ENCODE measurements around the gene DIS3. TPM values are rescaled to one million over a fixed set of nuclear protein-coding genes. Genes with fewer than 3 reads are reported as not detected.
"Not testable (repeated sequence)": the region's sequence is repeated elsewhere in the genome, so short reads cannot be mapped to it uniquely, and the experiment has no call there.

The DIS3 gene, protein sequence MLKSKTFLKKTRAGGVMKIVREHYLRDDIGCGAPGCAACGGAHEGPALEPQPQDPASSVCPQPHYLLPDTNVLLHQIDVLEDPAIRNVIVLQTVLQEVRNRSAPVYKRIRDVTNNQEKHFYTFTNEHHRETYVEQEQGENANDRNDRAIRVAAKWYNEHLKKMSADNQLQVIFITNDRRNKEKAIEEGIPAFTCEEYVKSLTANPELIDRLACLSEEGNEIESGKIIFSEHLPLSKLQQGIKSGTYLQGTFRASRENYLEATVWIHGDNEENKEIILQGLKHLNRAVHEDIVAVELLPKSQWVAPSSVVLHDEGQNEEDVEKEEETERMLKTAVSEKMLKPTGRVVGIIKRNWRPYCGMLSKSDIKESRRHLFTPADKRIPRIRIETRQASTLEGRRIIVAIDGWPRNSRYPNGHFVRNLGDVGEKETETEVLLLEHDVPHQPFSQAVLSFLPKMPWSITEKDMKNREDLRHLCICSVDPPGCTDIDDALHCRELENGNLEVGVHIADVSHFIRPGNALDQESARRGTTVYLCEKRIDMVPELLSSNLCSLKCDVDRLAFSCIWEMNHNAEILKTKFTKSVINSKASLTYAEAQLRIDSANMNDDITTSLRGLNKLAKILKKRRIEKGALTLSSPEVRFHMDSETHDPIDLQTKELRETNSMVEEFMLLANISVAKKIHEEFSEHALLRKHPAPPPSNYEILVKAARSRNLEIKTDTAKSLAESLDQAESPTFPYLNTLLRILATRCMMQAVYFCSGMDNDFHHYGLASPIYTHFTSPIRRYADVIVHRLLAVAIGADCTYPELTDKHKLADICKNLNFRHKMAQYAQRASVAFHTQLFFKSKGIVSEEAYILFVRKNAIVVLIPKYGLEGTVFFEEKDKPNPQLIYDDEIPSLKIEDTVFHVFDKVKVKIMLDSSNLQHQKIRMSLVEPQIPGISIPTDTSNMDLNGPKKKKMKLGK
- 10 to 100 TPM; 45.2 to 51.7 TPM for total RNA-seq

DNA sequence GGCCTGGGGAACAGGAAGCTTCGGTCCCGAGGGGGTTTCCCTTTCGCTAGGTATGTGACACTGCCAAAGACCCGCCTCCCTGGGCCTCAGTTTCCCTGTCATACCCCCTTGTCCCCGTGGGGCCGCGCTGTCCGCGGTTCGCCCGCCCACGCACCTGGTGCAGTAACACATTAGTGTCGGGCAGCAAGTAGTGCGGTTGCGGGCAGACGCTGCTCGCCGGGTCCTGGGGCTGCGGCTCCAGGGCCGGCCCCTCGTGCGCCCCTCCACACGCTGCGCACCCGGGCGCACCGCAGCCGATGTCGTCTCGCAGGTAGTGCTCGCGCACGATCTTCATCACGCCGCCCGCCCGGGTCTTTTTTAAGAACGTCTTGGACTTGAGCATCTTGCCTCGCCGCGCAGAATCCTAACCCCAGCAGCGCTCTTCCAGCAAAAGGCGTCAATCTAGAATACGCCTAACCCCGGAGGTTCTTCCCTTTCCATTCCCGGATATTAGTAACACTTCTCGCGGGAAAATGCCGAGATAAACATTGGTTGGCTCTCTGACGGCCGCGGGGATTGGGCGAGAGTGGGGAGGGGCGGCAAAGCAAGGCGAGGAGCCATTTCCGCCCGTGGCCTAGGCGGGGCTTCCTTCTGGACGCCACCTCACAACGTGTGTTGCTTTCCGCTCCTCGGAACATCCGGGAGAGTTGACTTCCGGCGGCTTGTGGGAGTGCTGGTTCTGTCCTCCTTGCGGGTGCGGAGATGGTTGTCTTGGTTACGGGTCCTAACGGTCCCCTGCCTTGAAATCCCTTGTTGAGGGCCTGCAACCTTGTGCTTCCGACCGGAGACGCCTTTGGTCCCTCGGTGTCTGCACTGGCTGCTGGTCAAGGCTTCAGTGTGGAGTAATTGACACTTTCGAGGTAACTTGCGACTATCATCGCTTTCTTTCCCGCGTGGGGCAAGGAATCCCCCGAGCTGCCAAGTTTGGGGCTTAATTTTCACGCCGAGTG, at the start of gene DIS3, which contains the start of gene PIBF1:
Gene DIS3, minus strand, starts transcription at position 450 of the 989 bp plus-strand sequence. Its CDS starts 68 bp downstream, at position 382.
Gene PIBF1, plus strand, starts transcription at position 683 of the 989 bp plus-strand sequence. CDS start 1,337 bp downstream, outside the sequence.
- Mint-ChIP-seq H3K27me3 (ENCODE audit: low read depth) (no peaks in the 10 kb centered on the region), H3K36me3 (ENCODE audit: insufficient read depth in 2 of 2) (peaks cover 8 to 33% of the 10 kb centered on the region in 2 donors), H3K27ac (peak within 1 kb of the TSS; percentile 98), H3K9me3 (no peaks in the 10 kb centered on the region), H3K4me3 (peak within 1 kb of the TSS; percentile 97 to 98), H3K4me1 (ENCODE audit: low read depth) (peaks cover 61% of the 10 kb centered on the region)
- DNase-seq (peak; percentile 96 to 98), ATAC-seq (replicated peaks in 1 of 2) (peak; percentile 97 to 98)

DNA sequence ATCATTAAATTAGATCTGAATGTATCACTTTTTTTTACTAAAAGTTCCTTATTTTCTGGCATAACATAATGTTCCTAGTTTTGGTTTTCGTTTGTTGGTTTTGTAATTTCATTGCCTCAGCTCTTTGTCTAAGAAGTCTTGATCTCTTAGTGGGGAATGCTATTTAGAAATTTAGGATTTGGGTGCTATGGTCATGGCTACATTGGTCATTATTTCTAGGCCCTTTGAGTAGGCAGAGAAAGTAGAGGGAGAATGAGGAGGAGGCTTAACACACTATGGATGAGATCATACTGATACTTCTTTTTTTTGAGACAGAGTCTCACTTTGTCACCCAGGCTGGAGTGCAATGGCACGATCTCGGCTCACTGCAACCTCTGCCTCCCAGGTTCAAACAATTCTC, 42.0 kb upstream of the DIS3 start:
- Mint-ChIP-seq H3K9me3 (no peaks in the 10 kb centered on the region), H3K4me1 (ENCODE audit: low read depth) (no peaks in the 10 kb centered on the region), H3K4me3 (no peak overlapping the region), H3K27ac (no peak overlapping the region), H3K27me3 (ENCODE audit: low read depth) (no peaks in the 10 kb centered on the region), H3K36me3 (ENCODE audit: insufficient read depth in 2 of 2) (peaks cover 8 to 21% of the 10 kb centered on the region in 2 donors)
- ATAC-seq (replicated peaks in 1 of 2), result no peak
- DNase-seq, result no peak

DNA sequence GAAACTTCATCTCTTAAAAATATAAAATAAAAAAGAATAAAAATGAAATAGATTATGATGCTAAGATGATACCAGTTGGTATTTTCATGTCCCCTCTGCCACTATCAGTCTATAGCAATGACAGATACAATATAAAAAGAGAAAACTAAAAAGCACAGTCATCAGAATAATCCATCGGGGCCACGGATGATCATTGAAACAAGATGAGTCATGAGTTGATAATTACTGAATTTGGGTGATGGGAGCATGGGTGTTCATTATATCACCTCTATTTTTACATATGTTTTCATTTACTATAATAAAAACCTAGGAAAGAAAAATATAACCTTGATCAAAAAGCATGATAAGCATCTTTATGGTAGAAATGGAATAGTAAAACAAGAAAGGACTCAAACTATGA, 41.4 kb upstream of the DIS3 start:
- ATAC-seq (replicated peaks in 1 of 2) (no peak), DNase-seq (no peak)
- Mint-ChIP-seq H3K27me3 (ENCODE audit: low read depth) (no peaks in the 10 kb centered on the region), H3K9me3 (no peaks in the 10 kb centered on the region), H3K27ac (no peak overlapping the region), H3K4me3 (no peak overlapping the region), H3K36me3 (ENCODE audit: insufficient read depth in 2 of 2) (peaks cover 6 to 26% of the 10 kb centered on the region in 2 donors), H3K4me1 (ENCODE audit: low read depth) (no peaks in the 10 kb centered on the region)

DNA sequence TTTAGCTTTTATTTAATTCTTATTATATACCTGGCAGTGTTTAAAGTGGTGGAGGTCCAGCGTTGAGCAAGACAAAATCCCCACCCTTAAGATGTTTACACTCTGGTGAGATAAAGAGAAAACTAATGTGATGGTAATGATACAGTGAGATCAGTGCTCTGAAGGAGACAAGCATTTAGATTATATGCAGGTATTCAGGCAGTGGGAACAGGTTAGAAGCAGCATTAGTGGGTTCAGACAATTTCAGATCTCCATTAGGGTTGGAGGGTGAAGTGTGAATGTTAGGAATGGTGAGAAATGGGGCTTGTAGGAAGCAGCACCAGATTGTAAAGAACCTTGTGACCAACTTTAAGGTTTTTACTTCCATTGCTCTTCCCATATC, 39.2 kb upstream of the DIS3 start:
- Mint-ChIP-seq H3K4me3 (no peak overlapping the region), H3K27me3 (ENCODE audit: low read depth) (no peaks in the 10 kb centered on the region), H3K36me3 (ENCODE audit: insufficient read depth in 2 of 2) (peaks cover 4 to 23% of the 10 kb centered on the region in 2 donors), H3K4me1 (ENCODE audit: low read depth) (no peaks in the 10 kb centered on the region), H3K9me3 (no peaks in the 10 kb centered on the region), H3K27ac (no peak overlapping the region)
- ATAC-seq (replicated peaks in 1 of 2) (no peak), DNase-seq (no peak)

DNA sequence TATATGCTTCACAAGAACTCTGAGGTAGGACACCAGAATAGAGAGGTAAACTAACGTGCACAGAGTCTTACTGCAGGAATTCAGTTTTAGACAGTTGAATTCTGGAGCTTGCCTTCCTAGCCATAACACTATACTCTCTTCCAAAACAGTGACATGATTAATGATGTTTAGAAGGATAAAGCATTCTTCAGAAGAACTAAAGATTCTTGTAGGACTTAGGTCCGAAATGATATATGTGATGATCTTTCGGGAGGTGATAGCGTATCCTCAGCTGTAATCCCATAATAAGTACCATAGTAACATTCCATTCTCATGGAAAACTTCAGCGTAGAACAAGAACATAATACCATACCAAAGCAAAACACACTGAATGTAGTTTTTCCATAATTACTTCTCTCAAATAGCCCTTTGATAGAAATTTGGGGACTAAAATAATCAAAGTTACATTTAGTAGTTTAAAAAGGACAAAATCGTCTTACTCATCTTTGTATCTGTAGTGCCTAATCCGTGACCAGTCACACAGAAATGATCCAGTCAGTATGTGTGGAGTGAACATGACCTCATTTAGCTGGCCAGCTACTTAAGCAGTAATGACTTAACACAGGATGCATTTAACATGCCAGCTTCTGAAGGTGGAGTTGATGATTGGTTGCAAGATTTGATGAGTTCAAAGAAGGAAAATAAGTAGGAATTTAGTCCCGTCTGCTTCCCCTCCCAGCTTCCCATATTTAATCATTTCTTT, 38.6 kb upstream of the DIS3 start:
- Mint-ChIP-seq H3K27me3 (ENCODE audit: low read depth) (no peaks in the 10 kb centered on the region), H3K9me3 (no peaks in the 10 kb centered on the region), H3K4me3 (no peak overlapping the region), H3K36me3 (ENCODE audit: insufficient read depth in 2 of 2) (peaks cover 4 to 20% of the 10 kb centered on the region in 2 donors), H3K4me1 (ENCODE audit: low read depth) (no peaks in the 10 kb centered on the region), H3K27ac (no peak overlapping the region)
- DNase-seq, result no peak
- no peak for ATAC-seq (replicated peaks in 1 of 2)

DNA sequence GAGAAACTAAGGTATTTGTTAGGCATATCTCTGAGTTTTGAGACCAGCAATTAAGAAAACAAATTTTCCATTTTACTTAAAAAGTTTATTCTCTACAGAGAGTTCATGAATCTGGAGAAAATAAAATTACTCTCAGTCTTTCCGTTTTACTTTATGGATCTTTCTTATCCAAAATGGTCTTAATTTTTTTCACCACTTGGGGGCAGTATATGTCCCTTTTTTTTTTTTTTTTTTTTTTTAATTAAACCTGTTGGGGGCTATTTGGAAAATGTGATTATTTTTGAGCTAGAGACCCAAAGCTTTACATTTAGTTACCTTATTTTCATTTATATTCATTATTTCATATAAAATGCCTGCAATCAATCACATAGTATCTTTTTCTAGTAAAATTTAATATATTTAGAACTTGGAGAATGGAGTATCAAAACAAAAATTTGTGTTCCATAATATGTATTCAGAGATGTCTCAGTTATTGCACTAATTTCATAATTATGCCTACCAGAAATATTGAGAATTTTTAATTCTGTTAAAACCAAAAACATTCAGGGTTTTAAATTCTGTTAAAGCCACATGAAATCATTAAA, 27.3 kb upstream of the DIS3 start:
- no peaks in the 10 kb centered on the region for H3K4me1 Mint-ChIP-seq (ENCODE audit: low read depth)
- no peak for ATAC-seq (replicated peaks in 1 of 2)
- H3K36me3 Mint-ChIP-seq (ENCODE audit: insufficient read depth in 2 of 2), result peaks cover 6 to 18% of the 10 kb centered on the region in 2 donors
- H3K4me3 Mint-ChIP-seq, result no peak overlapping the region
- no peaks in the 10 kb centered on the region for H3K27me3 Mint-ChIP-seq (ENCODE audit: low read depth)
- H3K9me3 Mint-ChIP-seq, result no peaks in the 10 kb centered on the region
- DNase-seq, result no peak
- H3K27ac Mint-ChIP-seq, result peak overlapping the region; percentile 51

DNA sequence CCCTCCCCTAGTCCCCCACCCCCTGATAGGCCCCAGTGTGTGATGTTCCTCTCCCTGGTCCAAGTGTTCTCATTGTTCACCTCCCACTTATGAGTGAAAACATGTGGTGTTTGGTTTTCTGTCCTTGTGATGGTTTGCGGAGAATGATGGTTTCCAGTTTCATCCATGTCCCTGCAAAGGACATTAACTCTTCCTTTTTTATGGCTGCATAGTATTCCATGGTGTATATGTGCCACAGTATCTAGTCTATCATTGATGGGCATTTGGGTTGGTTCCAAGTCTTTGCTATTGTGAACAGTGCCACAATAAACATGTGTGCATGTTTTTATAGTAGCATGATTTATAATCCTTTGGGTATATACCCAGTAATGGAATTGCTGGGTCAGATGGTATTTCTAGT, 24.8 kb upstream of the DIS3 start:
- H3K9me3 Mint-ChIP-seq; ATAC-seq (replicated peaks in 1 of 2); H3K27me3 Mint-ChIP-seq (ENCODE audit: low read depth); DNase-seq; H3K4me3 Mint-ChIP-seq; H3K4me1 Mint-ChIP-seq (ENCODE audit: low read depth); H3K27ac Mint-ChIP-seq: not testable (repeated sequence)
- peaks cover 8 to 16% of the 10 kb centered on the region in 2 donors for H3K36me3 Mint-ChIP-seq (ENCODE audit: insufficient read depth in 2 of 2)

DNA sequence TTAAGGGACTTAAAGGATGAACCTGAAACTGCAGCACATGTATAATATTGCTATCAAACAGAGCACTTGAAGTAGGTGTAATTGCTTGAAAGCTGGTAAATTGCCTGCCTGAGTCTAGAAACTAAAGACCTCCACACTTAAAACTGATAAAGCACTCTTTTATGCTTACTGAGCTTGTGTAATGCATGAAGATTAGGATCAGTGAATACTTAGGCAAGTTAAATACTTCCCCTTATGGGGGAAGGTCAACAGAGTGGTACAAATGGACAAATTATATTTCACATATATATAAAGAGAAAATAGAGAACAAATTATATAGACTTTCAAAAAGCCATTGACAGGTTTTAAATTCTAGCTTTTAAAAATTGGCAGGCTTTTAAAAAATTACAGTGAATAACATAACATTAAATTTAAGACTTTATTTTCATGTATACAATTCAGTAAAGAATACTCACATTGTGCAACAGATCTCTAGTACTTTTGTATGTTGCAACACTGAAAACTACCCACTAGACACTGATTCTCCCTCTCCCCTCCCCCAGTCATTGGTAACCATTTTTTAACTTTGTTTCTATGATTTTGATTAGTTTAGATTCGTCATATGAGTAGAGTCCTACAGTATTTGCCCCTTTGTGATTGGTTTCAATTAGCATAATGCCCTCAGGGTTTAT, 24.1 kb upstream of the DIS3 start:
- Mint-ChIP-seq H3K27ac (no peak overlapping the region), H3K27me3 (ENCODE audit: low read depth) (no peaks in the 10 kb centered on the region), H3K4me3 (no peak overlapping the region), H3K9me3 (no peaks in the 10 kb centered on the region), H3K4me1 (ENCODE audit: low read depth) (no peaks in the 10 kb centered on the region), H3K36me3 (ENCODE audit: insufficient read depth in 2 of 2) (peaks cover 10 to 19% of the 10 kb centered on the region in 2 donors)
- DNase-seq (no peak), ATAC-seq (replicated peaks in 1 of 2) (no peak)

DNA sequence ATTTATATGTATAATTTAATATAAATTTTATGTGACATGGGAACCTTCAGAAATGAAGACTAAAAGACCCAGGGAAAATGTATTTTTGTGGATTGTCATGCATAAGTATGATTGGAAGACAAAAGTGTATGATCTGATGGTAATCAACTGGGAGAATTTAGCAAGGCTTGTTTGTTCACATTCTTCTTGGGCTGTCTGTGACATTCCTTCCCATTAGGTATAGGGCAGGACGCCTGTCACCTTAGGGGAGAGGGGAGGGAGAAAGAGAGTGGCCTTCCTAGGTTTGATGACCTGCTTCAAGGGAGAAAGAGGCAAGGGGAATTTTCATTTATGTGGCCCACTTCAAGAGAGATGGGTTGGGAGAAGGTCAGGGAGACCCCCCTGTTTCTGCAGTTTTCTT, 22.6 kb upstream of the DIS3 start:
- Mint-ChIP-seq H3K27me3 (ENCODE audit: low read depth) (no peaks in the 10 kb centered on the region), H3K9me3 (no peaks in the 10 kb centered on the region), H3K4me1 (ENCODE audit: low read depth) (no peaks in the 10 kb centered on the region), H3K4me3 (no peak overlapping the region), H3K36me3 (ENCODE audit: insufficient read depth in 2 of 2) (peaks cover 11 to 22% of the 10 kb centered on the region in 2 donors), H3K27ac (no peak overlapping the region)
- no peak for DNase-seq
- ATAC-seq (replicated peaks in 1 of 2), result no peak

DNA sequence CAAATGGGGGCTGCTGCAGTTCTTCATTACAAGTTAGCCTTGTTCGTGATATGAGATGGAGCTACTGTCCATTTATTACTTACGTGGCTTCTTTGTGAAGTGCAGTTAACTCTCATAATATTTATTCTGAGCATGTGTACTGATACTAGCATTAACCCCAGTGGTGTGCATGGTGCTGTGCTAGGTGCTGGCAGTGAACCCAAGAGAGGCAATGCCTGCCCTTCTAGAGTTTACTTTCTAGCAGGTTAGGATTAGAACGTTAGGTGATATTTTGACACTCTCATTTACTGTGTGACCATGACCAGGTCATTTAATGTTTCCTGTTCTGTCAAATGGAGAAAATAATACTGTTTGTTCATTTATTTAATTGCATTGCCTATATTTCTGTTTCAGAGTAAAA, 17.1 kb upstream of the DIS3 start:
- Mint-ChIP-seq H3K27ac (no peak overlapping the region), H3K4me1 (ENCODE audit: low read depth) (no peaks in the 10 kb centered on the region), H3K36me3 (ENCODE audit: insufficient read depth in 2 of 2) (peaks cover 16 to 30% of the 10 kb centered on the region in 2 donors), H3K27me3 (ENCODE audit: low read depth) (no peaks in the 10 kb centered on the region), H3K9me3 (peaks cover 0 to 2% of the 10 kb centered on the region in 2 donors), H3K4me3 (no peak overlapping the region)
- DNase-seq (no peak), ATAC-seq (replicated peaks in 1 of 2) (no peak)

DNA sequence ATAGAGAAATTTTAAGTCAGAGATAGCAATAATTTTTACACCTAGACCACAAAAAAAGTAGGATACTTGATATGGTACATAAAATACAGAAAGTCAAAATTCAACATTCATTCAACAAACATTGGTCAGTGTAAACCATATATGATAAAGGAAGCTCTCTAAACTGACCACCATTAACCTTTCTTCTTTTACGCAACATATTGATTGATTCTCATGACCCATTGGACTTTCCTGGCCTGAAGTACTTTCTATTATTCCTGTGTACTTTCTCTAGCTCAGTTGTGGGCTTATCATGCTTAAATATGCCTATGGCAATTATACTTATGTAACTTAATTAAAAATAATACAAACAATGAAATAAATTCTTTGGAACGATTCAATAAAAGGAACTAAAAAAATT, 10.9 kb upstream of the DIS3 start:
- Mint-ChIP-seq H3K27me3 (ENCODE audit: low read depth) (no peaks in the 10 kb centered on the region), H3K4me1 (ENCODE audit: low read depth) (no peaks in the 10 kb centered on the region), H3K4me3 (no peak overlapping the region), H3K36me3 (ENCODE audit: insufficient read depth in 2 of 2) (peaks cover 19 to 36% of the 10 kb centered on the region in 2 donors), H3K27ac (no peak overlapping the region), H3K9me3 (peaks cover 0 to 2% of the 10 kb centered on the region in 2 donors)
- DNase-seq, result no peak
- ATAC-seq (replicated peaks in 1 of 2), result no peak
